Lower lobe of right lung (tissue), 2 donors: ENCODE measurements around the gene SLC41A3. TPM values are rescaled to one million over a fixed set of nuclear protein-coding genes. Genes with fewer than 3 reads are reported as not detected.

Experiments used
- ATAC-seq, 2 donors: fragments of 200-7000 bp; cut with Tn5 transposase; one replicate each; pipeline ENCODE4 v1.9.1; 2020 to 2022; ENCODE audit warnings: mild to moderate bottlenecking in 2 of 2, moderate library complexity in 2 of 2
- DNase-seq: peaks from one replicate; pipeline ENCODE4 v3.0.0-alpha.2; 2020
- H3K27ac ChIP-seq: fragments of 200-600 bp; one replicate; pipeline ENCODE4 v1.8.0; 2022
- H3K27me3 ChIP-seq: fragments of 200-600 bp; one replicate; pipeline ENCODE4 v1.8.0; 2022; ENCODE audit warnings: low read depth
- H3K36me3 ChIP-seq: fragments of 200-600 bp; one replicate; pipeline ENCODE4 v1.8.0; 2022; ENCODE audit warnings: mild to moderate bottlenecking
- H3K4me1 ChIP-seq: fragments of 200-600 bp; one replicate; pipeline ENCODE4 v1.8.0; 2022
- H3K4me3 ChIP-seq: fragments of 200-600 bp; one replicate; pipeline ENCODE4 v1.8.0; 2022; ENCODE audit warnings: mild to moderate bottlenecking
- H3K9me3 ChIP-seq: fragments of 200-600 bp; one replicate; pipeline ENCODE4 v1.8.0; 2022
- intact Hi-C: fragments of 100-400 bp; cut with DNase I; formaldehyde crosslinking; loops from one replicate; pipeline ENCODE4 v1.11.0; 2022
- long read RNA-seq: library from polyadenylated mRNA; unstranded; transcript quantifications from one replicate; pipeline ENCODE4 v2.0.0, GENCODE V29; 2021
- total RNA-seq: library from RNA; stranded (reverse); fragmentation: NEBNext Ultra II Directional; extraction: Animal tissue kit (Norgen Biotek cat#: 25700); gene quantifications from one replicate; pipeline ENCODE4 v1.2.1, GENCODE V29; 2021
- TF ChIP-seq, protein P1 (sequence below): fragments of 200-600 bp; IDR thresholded peaks from one replicate; pipeline ENCODE4 v1.8.0; 2022; ENCODE audit warnings: antibody characterized with exemption, mild to moderate bottlenecking
- donor health status: DM: no; HTN: yes; CAD: no; lungs with severe emphysema.

Gene SLC41A3
- 36.2 TPM for total RNA-seq
- long read RNA-seq, transcript SLC41A3-203 (11 exons, 2,169 nt), result major isoform, 12 of 37 reads
- long read RNA-seq, partial matches to known transcripts, result 11 of 37 reads
- long read RNA-seq, other reads (novel, unspliced or antisense), result 11 of 37 reads

GRCh38 chr3:126083913-126084767 is at the start of gene SLC41A3:
SLC41A3 (minus strand) TSS chr3:126084124; CDS start chr3:126068219, 15,905 bp downstream.
- Histone ChIP-seq H3K9me3 (no peaks in the 10 kb centered on the region), H3K36me3 (no peaks in the 10 kb centered on the region), H3K4me3 (peak within 1 kb of the TSS; percentile 71), H3K4me1 (peaks cover 12% of the 10 kb centered on the region), H3K27me3 (no peaks in the 10 kb centered on the region), H3K27ac (peak within 1 kb of the TSS; percentile 91)
- intact Hi-C loops, result no loop called here
- ATAC-seq (peak; percentile 99), DNase-seq (peak; percentile 93)
- TF ChIP-seq, protein P1, sequence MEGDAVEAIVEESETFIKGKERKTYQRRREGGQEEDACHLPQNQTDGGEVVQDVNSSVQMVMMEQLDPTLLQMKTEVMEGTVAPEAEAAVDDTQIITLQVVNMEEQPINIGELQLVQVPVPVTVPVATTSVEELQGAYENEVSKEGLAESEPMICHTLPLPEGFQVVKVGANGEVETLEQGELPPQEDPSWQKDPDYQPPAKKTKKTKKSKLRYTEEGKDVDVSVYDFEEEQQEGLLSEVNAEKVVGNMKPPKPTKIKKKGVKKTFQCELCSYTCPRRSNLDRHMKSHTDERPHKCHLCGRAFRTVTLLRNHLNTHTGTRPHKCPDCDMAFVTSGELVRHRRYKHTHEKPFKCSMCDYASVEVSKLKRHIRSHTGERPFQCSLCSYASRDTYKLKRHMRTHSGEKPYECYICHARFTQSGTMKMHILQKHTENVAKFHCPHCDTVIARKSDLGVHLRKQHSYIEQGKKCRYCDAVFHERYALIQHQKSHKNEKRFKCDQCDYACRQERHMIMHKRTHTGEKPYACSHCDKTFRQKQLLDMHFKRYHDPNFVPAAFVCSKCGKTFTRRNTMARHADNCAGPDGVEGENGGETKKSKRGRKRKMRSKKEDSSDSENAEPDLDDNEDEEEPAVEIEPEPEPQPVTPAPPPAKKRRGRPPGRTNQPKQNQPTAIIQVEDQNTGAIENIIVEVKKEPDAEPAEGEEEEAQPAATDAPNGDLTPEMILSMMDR, result peak; percentile 54

DNA sequence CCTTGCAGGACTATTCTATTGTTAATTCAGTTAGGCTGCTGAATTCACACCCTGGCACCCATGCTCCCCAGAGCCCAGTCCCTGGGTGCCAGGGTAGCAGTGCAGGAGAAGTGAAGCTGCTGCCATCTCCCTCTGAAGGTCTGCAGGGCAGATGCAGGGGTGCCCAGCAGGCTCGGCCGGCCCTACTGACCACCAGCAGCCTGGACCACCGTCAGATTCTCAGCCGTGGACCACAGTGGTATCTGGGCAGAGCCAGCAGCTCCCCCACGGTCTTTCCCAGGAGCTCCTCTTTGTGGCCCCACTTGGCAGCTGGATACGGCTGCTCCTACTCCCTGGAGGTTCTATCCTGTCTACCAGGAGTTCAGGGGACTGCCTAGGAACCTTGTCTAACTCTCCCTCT is 49.7 kb upstream of the SLC41A3 start:
- TF ChIP-seq, protein P1, result no peak
- peak; percentile 35 for DNase-seq

GRCh38 chr3:126132751-126133511 is 49.0 kb upstream of the SLC41A3 start:
- intact Hi-C loops, result no loop called here
- TF ChIP-seq, protein P1, result no peak

More for the DNA sequence above, 49.7 kb upstream of the SLC41A3 start:
- intact Hi-C loops, result no loop called here
- H3K27me3 ChIP-seq, result no peaks in the 10 kb centered on the region
- peaks cover 14% of the 10 kb centered on the region for H3K4me1 ChIP-seq
- H3K4me3 ChIP-seq, result no peak overlapping the region
- no peaks in the 10 kb centered on the region for H3K9me3 ChIP-seq
- H3K36me3 ChIP-seq, result no peaks in the 10 kb centered on the region
- no peak overlapping the region for H3K27ac ChIP-seq
- ATAC-seq, result no peak

DNA sequence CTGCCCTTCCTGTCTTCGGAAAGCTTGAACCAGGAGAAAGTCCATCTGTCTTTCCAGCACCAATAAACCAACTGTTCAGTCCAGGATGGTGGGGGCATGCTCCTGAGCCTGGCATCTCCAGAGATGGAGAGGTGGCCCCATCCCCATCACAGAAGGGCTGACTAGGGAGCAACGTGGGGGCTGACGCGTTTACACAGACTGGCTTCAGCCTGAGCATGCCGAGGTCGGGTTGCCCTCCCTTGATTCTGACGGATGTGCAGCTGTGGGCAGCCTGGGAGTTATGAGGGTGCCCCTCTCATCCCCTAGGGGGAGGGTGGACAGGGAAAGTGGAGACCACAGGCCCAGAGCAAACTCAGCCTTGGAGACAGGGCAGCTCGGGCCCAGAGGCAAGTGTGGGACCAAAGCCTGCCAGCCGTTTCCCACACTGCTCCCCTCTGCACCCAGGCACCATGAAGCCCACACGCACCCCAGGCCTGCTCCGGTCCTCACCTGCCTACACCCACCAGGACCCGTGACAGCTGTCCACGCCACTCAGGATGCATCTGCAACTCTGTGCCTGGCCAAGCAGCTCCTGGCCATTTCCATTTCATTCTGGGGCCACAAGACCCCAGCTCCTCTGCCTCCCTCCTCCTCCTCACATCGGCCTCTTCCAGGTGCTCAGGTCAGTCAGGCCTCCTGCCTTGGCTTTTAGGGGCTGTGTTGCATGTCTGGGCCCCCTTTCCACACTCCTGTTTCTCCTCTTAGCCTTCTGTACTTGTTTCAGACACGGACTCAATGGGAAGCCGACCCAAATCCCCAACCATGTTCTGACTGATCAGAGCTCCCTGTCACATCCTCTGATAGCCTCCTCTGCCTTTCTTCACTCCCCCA is 48.2 kb upstream of the SLC41A3 start:
- DNase-seq (peak; percentile 28), ATAC-seq (no peak)
- intact Hi-C loops, result no loop called here
- Histone ChIP-seq H3K9me3 (no peaks in the 10 kb centered on the region), H3K36me3 (no peaks in the 10 kb centered on the region), H3K27ac (no peak overlapping the region), H3K27me3 (no peaks in the 10 kb centered on the region), H3K4me1 (peaks cover 14% of the 10 kb centered on the region), H3K4me3 (no peak overlapping the region)
- TF ChIP-seq, protein P1, result no peak

More at GRCh38 chr3:126132751-126133511, 49.0 kb upstream of the SLC41A3 start:
- Histone ChIP-seq H3K27me3 (no peaks in the 10 kb centered on the region), H3K4me1 (peaks cover 14% of the 10 kb centered on the region), H3K9me3 (no peaks in the 10 kb centered on the region), H3K36me3 (no peaks in the 10 kb centered on the region), H3K27ac (no peak overlapping the region), H3K4me3 (no peak overlapping the region)
- DNase-seq (peak; percentile 19), ATAC-seq (no peak)
